GM12878 (cell line): ENCODE results near the gene EPHA1. TPM values are rescaled to one million over a fixed set of nuclear protein-coding genes. Genes with fewer than 3 reads are reported as not detected.

ENCODE experiments used
- ATAC-seq: fragments of 200-7000 bp; cut with Tn5 transposase; 3 replicates; pipeline ENCODE4 v1.9.1; 2020; ENCODE audit warnings: mild to moderate bottlenecking, moderate library complexity
- BruUV-seq: library from RNA; stranded (reverse); fragments of 400-500 nt; replicated peaks from 2 replicates; lab custom pipeline; 2021; lab: Mats Ljungman, UMichigan
- CTCF ChIA-PET: fragments of 300-600 bp; sonication (Branson Sonifier 250); formaldehyde crosslinking; extraction: SDS; loops from one replicate; lab custom pipeline; 2021; ENCODE audit warnings: inconsistent platforms; lab: Yijun Ruan, JAX
- POLR2A ChIA-PET: fragments of 350-600 bp; formaldehyde crosslinking; extraction: SDS; loops from one replicate; lab custom pipeline; 2021; ENCODE audit warnings: inconsistent platforms; lab: Charles Lee
- RAD21 ChIA-PET: fragments of 300-600 bp; sonication (Branson Sonifier 250); formaldehyde crosslinking; loops from one replicate; lab custom pipeline; 2023; ENCODE audit warnings: antibody characterized with exemption; ENCODE audit not compliant: unreplicated experiment; lab: Charles Lee
- SMC1A ChIA-PET: fragments of 300-600 bp; sonication (Branson Sonifier 250); formaldehyde crosslinking; loops from one replicate; lab custom pipeline; 2023; ENCODE audit not compliant: unreplicated experiment, uncharacterized antibody; lab: Charles Lee
- DNase-seq: peaks from one replicate; pipeline ENCODE4 v3.0.0-alpha.2; 2011; ENCODE audit warnings: low read depth, low spot score
- FAIRE-seq: peaks from 3 replicates; lab custom pipeline; 2011; peaks lifted over from hg19 to GRCh38; lab: Jason Lieb, UNC
- H2AFZ ChIP-seq: 2 replicates; pipeline ENCODE4 v1.6.0; 2011; ENCODE audit warnings: low read depth, low read length, control low read depth; ENCODE audit not compliant: control insufficient read depth
- H3K27ac ChIP-seq: 2 replicates; pipeline ENCODE4 v1.5.1; 2011; ENCODE audit warnings: control low read depth; ENCODE audit not compliant: control insufficient read depth, insufficient read depth
- H3K27me3 ChIP-seq, 2 experiments: replicated peaks in 1 of 2; 2 replicates each; pipeline versions ENCODE4 v1.6.0 to v1.6.1; 2011; ENCODE audit warnings: low read length in 1 of 2; ENCODE audit not compliant: control insufficient read depth in 2 of 2, insufficient read depth in 2 of 2
- H3K36me3 ChIP-seq, 2 experiments: 2 replicates each; pipeline ENCODE4 v1.5.1; 2011; ENCODE audit warnings: low read length in 1 of 2; ENCODE audit not compliant: control insufficient read depth in 2 of 2, insufficient read depth in 2 of 2
- H3K4me1 ChIP-seq: 2 replicates; pipeline ENCODE4 v1.6.1; 2011; ENCODE audit warnings: mild to moderate bottlenecking, low read length, moderate library complexity, mixed read lengths; ENCODE audit not compliant: control insufficient read depth, insufficient read depth
- H3K4me2 ChIP-seq: 2 replicates; pipeline ENCODE4 v1.6.0; 2011; ENCODE audit warnings: control low read depth; ENCODE audit not compliant: control insufficient read depth, insufficient read depth
- H3K4me3 ChIP-seq: fragments of 200-600 bp; sonication (generic); 2 replicates; pipeline ENCODE4 v1.5.1; 2016
- H3K79me2 ChIP-seq: 2 replicates; pipeline ENCODE4 v1.6.0; 2011; ENCODE audit warnings: low read length; ENCODE audit not compliant: control insufficient read depth, insufficient read depth
- H3K9ac ChIP-seq: 2 replicates; pipeline ENCODE4 v1.8.0; 2011; ENCODE audit warnings: low read length, control low read depth, mixed read lengths; ENCODE audit not compliant: control insufficient read depth, insufficient read depth
- H3K9me3 ChIP-seq: replicated peaks from 3 replicates; pipeline ENCODE4 v1.5.1; 2011; ENCODE audit warnings: mild to moderate bottlenecking, low read length; ENCODE audit not compliant: control insufficient read depth, insufficient read depth
- H4K20me1 ChIP-seq: 2 replicates; pipeline ENCODE4 v1.6.0; 2011; ENCODE audit not compliant: control insufficient read depth, insufficient read depth
- BCL3 ChIP-seq: IDR thresholded peaks from 2 replicates; pipeline ENCODE4 v1.6.1; 2011; ENCODE audit warnings: borderline replicate concordance, low read depth, mild to moderate bottlenecking, moderate library complexity, low read length; ENCODE audit not compliant: insufficient read depth, poor library complexity, severe bottlenecking
- DPF2 ChIP-seq: fragments of 450-650 bp; IDR thresholded peaks from 2 replicates; pipeline ENCODE4 v1.6.1; 2017; ENCODE audit warnings: mild to moderate bottlenecking
- E2F8 ChIP-seq: fragments of 450-650 bp; IDR thresholded peaks from 2 replicates; pipeline ENCODE4 v1.6.1; 2018; ENCODE audit warnings: mild to moderate bottlenecking, low read depth, moderate library complexity; ENCODE audit not compliant: partially characterized antibody
- HSF1 ChIP-seq: fragments of 150-350 bp; IDR thresholded peaks from 2 replicates; pipeline ENCODE4 v1.6.1; 2014; ENCODE audit warnings: mild to moderate bottlenecking, low read depth, low read length
- IKZF1 ChIP-seq: fragments of 450-650 bp; conservative IDR thresholded peaks from 2 replicates; pipeline ENCODE4 v1.6.1; 2017; ENCODE audit warnings: antibody characterized with exemption, mild to moderate bottlenecking
- IKZF2 ChIP-seq, 2 experiments: fragments of 450-650 bp; IDR thresholded peaks; 2 replicates each; pipeline ENCODE4 v1.6.1; 2017; ENCODE audit warnings: mild to moderate bottlenecking in 2 of 2, moderate library complexity in 2 of 2
- IRF3 ChIP-seq: fragments of 450-650 bp; IDR thresholded peaks from 2 replicates; pipeline ENCODE4 v1.6.1; 2014; ENCODE audit warnings: mild to moderate bottlenecking
- IRF5 ChIP-seq: fragments of 450-650 bp; IDR thresholded peaks from 2 replicates; pipeline ENCODE4 v1.6.1; 2017; ENCODE audit warnings: borderline replicate concordance
- KDM1A ChIP-seq: fragments of 200-600 bp; sonication (generic); IDR thresholded peaks from 2 replicates; pipeline ENCODE4 v1.6.1; 2016; ENCODE audit warnings: borderline replicate concordance
- MYB ChIP-seq: fragments of 150-350 bp; IDR thresholded peaks from 2 replicates; pipeline ENCODE4 v1.6.1; 2014; ENCODE audit warnings: mild to moderate bottlenecking, low read depth, low read length, borderline replicate concordance
- POLR2AphosphoS2 ChIP-seq: IDR thresholded peaks from 2 replicates; pipeline ENCODE4 v1.6.1; 2011; ENCODE audit warnings: low read depth, mild to moderate bottlenecking, low read length, improper control_type of control experiment, moderate library complexity
- SMAD1 ChIP-seq: fragments of 450-650 bp; IDR thresholded peaks from 2 replicates; pipeline ENCODE4 v1.6.1; 2018; ENCODE audit warnings: mild to moderate bottlenecking, low read depth; ENCODE audit not compliant: partially characterized antibody
- TBL1XR1 ChIP-seq: IDR thresholded peaks from 2 replicates; pipeline ENCODE4 v1.6.1; 2012; ENCODE audit warnings: low read depth, low read length, improper control_type of control experiment
- YBX1 ChIP-seq: fragments of 450-650 bp; IDR thresholded peaks from 2 replicates; pipeline ENCODE4 v1.6.1; 2016; ENCODE audit warnings: antibody characterized with exemption
- ZNF24 ChIP-seq: fragments of 450-650 bp; IDR thresholded peaks from 2 replicates; pipeline ENCODE4 v1.6.1; 2017; ENCODE audit warnings: antibody characterized with exemption, mild to moderate bottlenecking
- WGBS: methylation state at CpG from one replicate; pipeline ENCODE4 v1.1.6; 2016; ENCODE audit warnings: low lambda C conversion rate; ENCODE audit not compliant: insufficient replicate concordance, insufficient coverage; ENCODE audit errors: missing lambda C conversion rate; 5-methylcytosine and 5-hydroxymethylcytosine counted together
- in situ Hi-C: fragments of 300-500 bp; cut with MboI; formaldehyde crosslinking; loops from 9 replicates; pipeline ENCODE4 v1.14.3; 2018; ENCODE audit warnings: mixed read lengths
- intact Hi-C: fragments of 100-400 bp; cut with micrococcal nuclease; formaldehyde crosslinking; loops from one replicate; pipeline ENCODE4 v1.14.2; 2022; ENCODE audit not compliant: unreplicated experiment
- polyA plus RNA-seq, 11 experiments: library from polyadenylated mRNA; depleted of rRNA in 4 of 11; unstranded in 6 of 11; stranded (reverse) in 5 of 11; fragments of >200 nt; fragmentation: Nextera tagmentation in 4 of 11; fragmentation: Illumina TruSeq in 1 of 11; extraction: Ambion mirVana in 4 of 11; extraction: Trizol in 1 of 11; gene quantifications; 1 replicate in 1 of 11; 2 replicates in 10 of 11; pipeline versions ENCODE4 v1.2.1 to v1.2.3, GENCODE V29; 2011 to 2016; ENCODE audit warnings: inconsistent platforms in 2 of 11, missing spikeins in 2 of 11, low read depth in 1 of 11
- total RNA-seq, 4 experiments: library from RNA; depleted of rRNA in 3 of 4; stranded (reverse); fragments of >200 nt in 3 of 4; fragmentation: Illumina TruSeq in 1 of 4; extraction: Trizol in 1 of 4; gene quantifications; 2 replicates each; pipeline versions ENCODE4 v1.2.1 to v1.2.3, GENCODE V29; 2013 to 2021

The EPHA1 gene
- total and polyA plus RNA-seq, 10 of the 15 experiments (the other 5 are each of a cell fraction or from before 2014, with no cell fraction given) = 0.11 to 0.35 (median 0.24) TPM; not detected in 6

- DNase-seq = no peak
- Histone ChIP-seq H3K4me2 (no peak overlapping the region), H3K4me3 (no peak overlapping the region), H3K79me2 (no peaks in the 10 kb centered on the region), H3K27me3 (peaks cover 0 to 4% of the 10 kb centered on the region in 2 experiments; a peak in 2 of 4 replicates), H4K20me1 (no peaks in the 10 kb centered on the region), H3K4me1 (peaks cover 3% of the 10 kb centered on the region), H3K9ac (no peak overlapping the region), H3K9me3 (no peaks in the 10 kb centered on the region), H3K36me3 (no peaks in the 10 kb centered on the region), H3K27ac (no peak overlapping the region), H2AFZ (no peak overlapping the region)
- CTCF ChIA-PET = interaction anchor here (1.3 to 4.4 kb wide), 3 partner anchors 10 to 166 kb away, joined by 3 to 27 read pairs (median 3); no protein-coding TSS in a partner anchor
- BruUV-seq = no TSS peak
- RAD21 ChIA-PET = no interaction called here
- intact Hi-C loops = no loop called here
- no peak for FAIRE-seq
- WGBS = 31% methylated on average over 3 of the region's 3 CpGs
- ATAC-seq = no peak
- in situ Hi-C loops = no loop called here
- POLR2A ChIA-PET = no interaction called here
- TF ChIP-seq BCL3 (no peak), POLR2AphosphoS2 (no peak), HSF1 (no peak), DPF2 (no peak), MYB (no peak), KDM1A (no peak), IKZF2 (IDR thresholded peaks at IDR 0.05) (no peak), E2F8 (no peak), IRF3 (no peak), IKZF1 (no peak), TBL1XR1 (no peak), ZNF24 (no peak), SMAD1 (no peak), IRF5 (no peak), YBX1 (no peak)
- SMC1A ChIA-PET = interaction anchor here (1.3 to 2.0 kb wide), 3 partner anchors 10 to 166 kb away, joined by 3 to 11 read pairs (median 3); no protein-coding TSS in a partner anchor
Measured at GRCh38 chr7:143406002-143406357, 2.7 kb downstream of the EPHA1 start.
